Measurements from ENCODE around the gene DLST. TPM values are rescaled to one million over a fixed set of nuclear protein-coding genes. Genes with fewer than 3 reads are reported as not detected.

Gene DLST
- polyA plus RNA-seq, 1 donor (not counting 4 experiments of a cell fraction or from before 2014, with no cell fraction given), result 114 TPM

DNA sequence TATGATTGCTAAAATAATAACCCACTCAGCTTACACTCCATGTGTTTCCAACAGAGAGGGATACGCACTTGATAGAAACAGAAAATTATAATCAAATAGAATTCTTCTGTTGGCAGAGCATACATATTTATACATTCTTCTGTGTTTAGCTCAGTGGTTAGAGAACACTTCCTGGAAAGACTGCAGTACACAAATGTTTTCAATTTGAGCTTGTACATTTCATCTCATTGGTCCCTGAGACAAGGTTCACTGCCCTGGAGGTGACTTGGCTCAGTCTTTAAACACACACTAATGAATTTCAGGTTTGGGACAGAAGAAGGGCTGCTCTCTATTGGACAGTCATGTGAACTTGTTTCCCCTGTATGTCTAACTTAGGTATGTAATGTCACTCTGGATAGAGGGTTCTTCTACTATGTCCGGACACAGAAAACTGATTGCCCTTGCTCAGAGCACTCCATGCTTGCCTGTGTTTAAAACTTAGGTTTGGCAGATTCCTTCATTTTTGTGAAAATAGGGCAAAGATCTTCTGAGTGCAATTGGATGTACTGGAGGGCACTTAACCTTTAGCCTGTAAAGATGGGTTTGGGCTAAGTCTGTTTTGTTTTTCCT lies 28.7 kb upstream of the DLST start:
- dilution Hi-C loops (cut with MboI; ENCODE audit: extremely low pct_ligation_motif_present, low sequenced_read_pairs), result no loop called here
- no peak for FAIRE-seq
- Histone ChIP-seq H3K4me3 (ENCODE audit: control insufficient read depth in 2 of 3, extremely low read depth in 1 of 3, insufficient read depth in 2 of 3, low read depth in 1 of 3, low read length in 3 of 3) (no peak overlapping the region), H3K27me3 (ENCODE audit: control insufficient read depth, extremely low read depth, insufficient read depth, low read length) (no peaks in the 10 kb centered on the region), H3K9ac (ENCODE audit: control insufficient read depth, extremely low read depth, insufficient read depth, low read length) (no peak overlapping the region), H2AFZ (ENCODE audit: control insufficient read depth, low read length) (no peak overlapping the region), H3K9me1 (ENCODE audit: control insufficient read depth, extremely low read depth, insufficient read depth, low read length) (no peaks in the 10 kb centered on the region), H3K4me1 (ENCODE audit: control insufficient read depth, extremely low read depth, insufficient read depth, low read length) (peaks cover 14% of the 10 kb centered on the region), H4K20me1 (ENCODE audit: control insufficient read depth, extremely low read depth, insufficient read depth, low read length) (no peaks in the 10 kb centered on the region), H3K4me2 (ENCODE audit: control insufficient read depth, extremely low read depth, insufficient read depth, low read depth, low read length) (no peak overlapping the region), H3K9me3 (ENCODE audit: control insufficient read depth, low read depth, low read length) (no peaks in the 10 kb centered on the region), H3K79me2 (ENCODE audit: control insufficient read depth, insufficient read depth, low read length) (no peaks in the 10 kb centered on the region), H3K36me3 (ENCODE audit: control insufficient read depth in 2 of 2, extremely low read depth in 1 of 2, insufficient read depth in 2 of 2, low read length in 2 of 2) (no peaks in the 10 kb centered on the region), H3K27ac (ENCODE audit: control insufficient read depth, insufficient read depth, low read length) (no peak overlapping the region)
- TF ChIP-seq, protein P1, sequence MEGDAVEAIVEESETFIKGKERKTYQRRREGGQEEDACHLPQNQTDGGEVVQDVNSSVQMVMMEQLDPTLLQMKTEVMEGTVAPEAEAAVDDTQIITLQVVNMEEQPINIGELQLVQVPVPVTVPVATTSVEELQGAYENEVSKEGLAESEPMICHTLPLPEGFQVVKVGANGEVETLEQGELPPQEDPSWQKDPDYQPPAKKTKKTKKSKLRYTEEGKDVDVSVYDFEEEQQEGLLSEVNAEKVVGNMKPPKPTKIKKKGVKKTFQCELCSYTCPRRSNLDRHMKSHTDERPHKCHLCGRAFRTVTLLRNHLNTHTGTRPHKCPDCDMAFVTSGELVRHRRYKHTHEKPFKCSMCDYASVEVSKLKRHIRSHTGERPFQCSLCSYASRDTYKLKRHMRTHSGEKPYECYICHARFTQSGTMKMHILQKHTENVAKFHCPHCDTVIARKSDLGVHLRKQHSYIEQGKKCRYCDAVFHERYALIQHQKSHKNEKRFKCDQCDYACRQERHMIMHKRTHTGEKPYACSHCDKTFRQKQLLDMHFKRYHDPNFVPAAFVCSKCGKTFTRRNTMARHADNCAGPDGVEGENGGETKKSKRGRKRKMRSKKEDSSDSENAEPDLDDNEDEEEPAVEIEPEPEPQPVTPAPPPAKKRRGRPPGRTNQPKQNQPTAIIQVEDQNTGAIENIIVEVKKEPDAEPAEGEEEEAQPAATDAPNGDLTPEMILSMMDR (optimal IDR thresholded peaks at IDR 0.05 in 1 of 3, IDR thresholded peaks at IDR 0.05 in 1 of 3, conservative IDR thresholded peaks at IDR 0.05 in 1 of 3; ENCODE audit: extremely low read depth in 1 of 3, insufficient read depth in 2 of 3, low read length in 3 of 3), result no peak
- no peak for TF ChIP-seq EZH2 (IDR thresholded peaks at IDR 0.05; ENCODE audit: low read length)
- DNase-seq (ENCODE audit: low read depth, low spot score), result no peak

DNA sequence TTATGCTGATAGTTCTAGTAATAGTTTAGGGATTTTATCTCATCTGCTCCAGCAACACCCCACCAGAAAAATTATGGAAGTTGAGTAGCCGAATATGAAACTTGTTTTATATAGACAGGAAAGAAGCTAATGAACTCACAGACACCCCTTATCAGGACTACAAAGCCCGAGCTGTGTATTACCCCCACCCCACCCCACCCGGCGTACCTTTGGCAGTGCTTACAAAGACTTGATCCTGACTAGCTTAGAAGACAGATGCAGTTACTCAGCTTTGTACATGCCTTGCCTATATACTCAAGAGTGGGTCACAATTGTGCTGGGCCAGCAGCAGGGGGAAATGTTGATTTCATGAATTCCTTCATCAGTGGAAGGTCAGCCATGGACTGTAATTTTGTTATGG lies 28.1 kb upstream of the DLST start:
- H4K20me1 ChIP-seq (ENCODE audit: control insufficient read depth, extremely low read depth, insufficient read depth, low read length), result no peaks in the 10 kb centered on the region
- FAIRE-seq (no peak), DNase-seq (ENCODE audit: low read depth, low spot score) (no peak)
- no peak overlapping the region for H3K4me2 ChIP-seq (ENCODE audit: control insufficient read depth, extremely low read depth, insufficient read depth, low read depth, low read length)
- TF ChIP-seq, protein P1 (optimal IDR thresholded peaks at IDR 0.05 in 1 of 3, IDR thresholded peaks at IDR 0.05 in 1 of 3, conservative IDR thresholded peaks at IDR 0.05 in 1 of 3; ENCODE audit: extremely low read depth in 1 of 3, insufficient read depth in 2 of 3, low read length in 3 of 3), result no peak
- H3K9me3 ChIP-seq (ENCODE audit: control insufficient read depth, low read depth, low read length), result no peaks in the 10 kb centered on the region
- H3K27me3 ChIP-seq (ENCODE audit: control insufficient read depth, extremely low read depth, insufficient read depth, low read length), result no peaks in the 10 kb centered on the region
- H3K9ac ChIP-seq (ENCODE audit: control insufficient read depth, extremely low read depth, insufficient read depth, low read length), result no peak overlapping the region
- no peak overlapping the region for H2AFZ ChIP-seq (ENCODE audit: control insufficient read depth, low read length)
- H3K4me1 ChIP-seq (ENCODE audit: control insufficient read depth, extremely low read depth, insufficient read depth, low read length), result peaks cover 10% of the 10 kb centered on the region
- no peaks in the 10 kb centered on the region for H3K36me3 ChIP-seq (ENCODE audit: control insufficient read depth in 2 of 2, extremely low read depth in 1 of 2, insufficient read depth in 2 of 2, low read length in 2 of 2)
- no peak overlapping the region for H3K27ac ChIP-seq (ENCODE audit: control insufficient read depth, insufficient read depth, low read length)
- dilution Hi-C loops (cut with MboI; ENCODE audit: extremely low pct_ligation_motif_present, low sequenced_read_pairs), result no loop called here
- H3K79me2 ChIP-seq (ENCODE audit: control insufficient read depth, insufficient read depth, low read length), result no peaks in the 10 kb centered on the region
- no peak overlapping the region for H3K4me3 ChIP-seq (ENCODE audit: control insufficient read depth in 2 of 3, extremely low read depth in 1 of 3, insufficient read depth in 2 of 3, low read depth in 1 of 3, low read length in 3 of 3)
- H3K9me1 ChIP-seq (ENCODE audit: control insufficient read depth, extremely low read depth, insufficient read depth, low read length), result no peaks in the 10 kb centered on the region
